ENCODE data around the gene GDI2. TPM values are rescaled to one million over a fixed set of nuclear protein-coding genes. Genes with fewer than 3 reads are reported as not detected.

The GDI2 gene
- total and polyA plus RNA-seq, 7 donors = 178 to 238 (median 203) TPM

DNA sequence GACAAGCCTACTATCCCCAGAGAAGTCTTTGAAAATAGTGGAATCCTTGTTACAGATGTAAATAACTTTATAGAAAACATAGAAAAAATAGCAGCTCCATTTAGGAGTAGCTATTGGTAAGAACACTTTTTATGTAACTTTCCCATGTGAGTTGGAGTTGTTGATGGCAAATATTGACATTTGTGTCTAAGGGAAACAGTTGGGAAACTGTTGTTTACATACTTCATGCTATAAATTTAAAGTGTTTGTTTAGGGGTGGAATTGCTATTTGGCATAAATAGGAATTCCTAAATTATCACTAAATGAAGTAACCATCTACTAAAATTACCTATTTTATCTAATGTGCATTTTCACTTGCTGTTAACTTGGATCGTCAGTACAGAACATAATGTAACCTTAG lies 50.7 kb downstream of the GDI2 start:
- Histone ChIP-seq H3K9me3 (no peaks in the 10 kb centered on the region), H3K27ac (no peak overlapping the region), H3K36me3 (peaks cover 14 to 92% (median 42%) of the 10 kb centered on the region in 4 donors), H3K4me3 (no peak overlapping the region), H3K4me1 (no peaks in the 10 kb centered on the region), H3K27me3 (no peaks in the 10 kb centered on the region)
- DNase-seq = no peak
- 33 to 72% methylated on average over 1 of the region's 1 CpG for WGBS, 2 donors
- intact Hi-C loops (cut with DNase I) = no loop called here
- TF ChIP-seq EP300 (IDR thresholded peaks at IDR 0.05) (no peak), POLR2A (IDR thresholded peaks at IDR 0.05) (no peak), POLR2AphosphoS5 (IDR thresholded peaks at IDR 0.05) (no peak), CTCF (IDR thresholded peaks at IDR 0.05) (no peak)

GRCh38 chr10:5761220-5761619 lies 52.0 kb downstream of the GDI2 start:
- H3K4me1 ChIP-seq = no peaks in the 10 kb centered on the region
- H3K36me3 ChIP-seq = peaks cover 22 to 92% (median 42%) of the 10 kb centered on the region in 4 donors
- no peaks in the 10 kb centered on the region for H3K27me3 ChIP-seq
- no peaks in the 10 kb centered on the region for H3K9me3 ChIP-seq
- TF ChIP-seq POLR2AphosphoS5 (IDR thresholded peaks at IDR 0.05) (no peak), EP300 (IDR thresholded peaks at IDR 0.05) (no peak), POLR2A (IDR thresholded peaks at IDR 0.05) (no peak), CTCF (IDR thresholded peaks at IDR 0.05) (no peak)
- no peak overlapping the region for H3K27ac ChIP-seq
- intact Hi-C loops (cut with DNase I) = no loop called here
- H3K4me3 ChIP-seq = no peak overlapping the region
- DNase-seq = no peak
- WGBS, 2 donors = 94 to 99% methylated on average over 2 of the region's 2 CpGs

DNA sequence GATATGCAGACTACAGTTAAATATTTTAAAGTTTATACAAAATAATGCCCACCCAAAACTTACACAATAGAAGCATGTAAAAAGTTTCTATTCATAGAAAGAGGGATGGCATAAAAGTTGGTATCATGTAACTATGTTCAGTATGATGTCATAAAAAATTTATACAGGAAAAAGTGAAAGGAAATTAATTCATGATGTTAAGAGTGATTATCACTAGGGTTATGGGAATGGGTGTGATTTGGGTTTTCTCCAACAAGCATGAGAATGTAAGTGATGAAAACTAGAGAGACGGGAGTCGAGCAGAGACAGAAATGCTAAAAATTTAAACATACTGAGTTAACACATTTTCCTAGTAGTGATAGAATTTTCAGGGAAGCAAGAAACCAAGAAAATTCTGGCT lies 52.7 kb downstream of the GDI2 start:
- H3K27me3 ChIP-seq = no peaks in the 10 kb centered on the region
- no peak overlapping the region for H3K27ac ChIP-seq
- H3K4me3 ChIP-seq = no peak overlapping the region
- TF ChIP-seq CTCF (IDR thresholded peaks at IDR 0.05) = no peak
- TF ChIP-seq POLR2A (IDR thresholded peaks at IDR 0.05) = no peak
- TF ChIP-seq EP300 (IDR thresholded peaks at IDR 0.05) = no peak
- H3K36me3 ChIP-seq = peaks cover 17 to 89% (median 40%) of the 10 kb centered on the region in 4 donors
- WGBS, 2 donors = 83 to 94% methylated on average over 2 of the region's 2 CpGs
- no peaks in the 10 kb centered on the region for H3K9me3 ChIP-seq
- no peaks in the 10 kb centered on the region for H3K4me1 ChIP-seq
- intact Hi-C loops (cut with DNase I) = no loop called here
- DNase-seq = no peak

DNA sequence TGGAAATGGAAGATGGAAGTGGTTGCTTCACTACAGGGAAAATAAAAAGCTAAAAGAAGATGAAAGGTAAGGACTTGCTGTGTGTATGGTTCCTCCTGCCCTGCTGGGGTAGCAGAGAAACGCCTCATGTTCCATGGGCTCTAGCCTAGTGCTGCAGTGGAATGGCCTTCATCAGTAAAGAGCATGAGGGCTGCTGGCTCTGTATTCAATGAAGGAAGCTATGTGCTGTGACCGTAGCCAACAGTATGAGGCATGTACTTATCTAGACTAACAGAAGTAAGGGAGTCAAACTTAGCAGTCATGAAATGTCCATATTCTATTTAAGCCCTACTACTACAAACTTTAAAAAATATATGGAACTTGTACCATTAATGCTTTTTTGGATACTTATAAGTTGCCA lies 54.3 kb downstream of the GDI2 start:
- Histone ChIP-seq H3K4me3 (no peak overlapping the region), H3K36me3 (peaks cover 17 to 73% (median 25%) of the 10 kb centered on the region in 4 donors), H3K9me3 (no peaks in the 10 kb centered on the region), H3K27ac (no peak overlapping the region), H3K4me1 (no peaks in the 10 kb centered on the region), H3K27me3 (no peaks in the 10 kb centered on the region)
- intact Hi-C loops (cut with DNase I) = no loop called here
- no peak for DNase-seq
- WGBS, 2 donors = 94 to 95% methylated on average over 2 of the region's 2 CpGs
- no peak for TF ChIP-seq CTCF (IDR thresholded peaks at IDR 0.05)
- TF ChIP-seq POLR2A (IDR thresholded peaks at IDR 0.05) = no peak
- no peak for TF ChIP-seq POLR2AphosphoS5 (IDR thresholded peaks at IDR 0.05)
- no peak for TF ChIP-seq EP300 (IDR thresholded peaks at IDR 0.05)

- H3K4me3 ChIP-seq = no peak overlapping the region
- H3K4me1 ChIP-seq = no peaks in the 10 kb centered on the region
- H3K27ac ChIP-seq = no peak overlapping the region
- intact Hi-C loops (cut with DNase I) = no loop called here
- DNase-seq = no peak
- H3K27me3 ChIP-seq = no peaks in the 10 kb centered on the region
- H3K36me3 ChIP-seq = peaks cover 17 to 67% (median 23%) of the 10 kb centered on the region in 4 donors
- no peaks in the 10 kb centered on the region for H3K9me3 ChIP-seq
- TF ChIP-seq POLR2AphosphoS5 (IDR thresholded peaks at IDR 0.05) (no peak), EP300 (IDR thresholded peaks at IDR 0.05) (no peak)
- 85 to 90% methylated on average over 3 of the region's 3 CpGs for WGBS, 2 donors
These were observed 55.3 kb downstream of the GDI2 start for GRCh38 chr10:5757766-5758517.
